ENCODE measurements around the gene RIC1. TPM values are rescaled to one million over a fixed set of nuclear protein-coding genes. Genes with fewer than 3 reads are reported as not detected.
A peak's percentile ranks its signal among the peaks of the same experiment; 100 is the strongest.
"Not testable (repeated sequence)": the region's sequence is repeated elsewhere in the genome, so short reads cannot be mapped to it uniquely, and the experiment has no call there.

Gene RIC1
- total and polyA plus RNA-seq, 4 donors = 15.4 to 37.0 (median 23.0) TPM

- H3K9me3 ChIP-seq (ENCODE audit: control insufficient read depth, insufficient read depth, low read length); H3K27me3 ChIP-seq (ENCODE audit: control insufficient read depth, insufficient read depth, low read length); DNase-seq (ENCODE audit: low read depth in 4 of 6, low spot score in 6 of 6); H3K27ac ChIP-seq (ENCODE audit: low read depth, low read length); H3K4me3 ChIP-seq (ENCODE audit: low read depth, low read length); H3K4me1 ChIP-seq (ENCODE audit: control insufficient read depth, insufficient read depth, low read length): not testable (repeated sequence)
- WGBS (ENCODE audit: insufficient coverage) = 96% methylated on average over 7 of the region's 10 CpGs
- H3K36me3 ChIP-seq (ENCODE audit: control insufficient read depth, insufficient read depth, low read length) = peaks cover 12% of the 10 kb centered on the region
Measured at GRCh38 chr9:5717434-5717833, 88.5 kb downstream of the RIC1 start.

GRCh38 chr9:5718296-5719032 is 89.6 kb downstream of the RIC1 start:
- H3K4me1 ChIP-seq (ENCODE audit: control insufficient read depth, insufficient read depth, low read length) = no peaks in the 10 kb centered on the region
- H3K36me3 ChIP-seq (ENCODE audit: control insufficient read depth, insufficient read depth, low read length) = peaks cover 12% of the 10 kb centered on the region
- H3K4me3 ChIP-seq (ENCODE audit: low read depth, low read length) = no peak overlapping the region
- peak in 1 of 6 donors; percentile 14 for DNase-seq (ENCODE audit: low read depth in 4 of 6, low spot score in 6 of 6)
- peaks cover 3% of the 10 kb centered on the region for H3K9me3 ChIP-seq (ENCODE audit: control insufficient read depth, insufficient read depth, low read length)
- H3K27me3 ChIP-seq (ENCODE audit: control insufficient read depth, insufficient read depth, low read length) = no peaks in the 10 kb centered on the region
- no peak overlapping the region for H3K27ac ChIP-seq (ENCODE audit: low read depth, low read length)

GRCh38 chr9:5719100-5719926 is 90.4 kb downstream of the RIC1 start:
- no peaks in the 10 kb centered on the region for H3K27me3 ChIP-seq (ENCODE audit: control insufficient read depth, insufficient read depth, low read length)
- H3K4me3 ChIP-seq (ENCODE audit: low read depth, low read length) = no peak overlapping the region
- H3K36me3 ChIP-seq (ENCODE audit: control insufficient read depth, insufficient read depth, low read length) = peaks cover 12% of the 10 kb centered on the region
- peaks cover 3% of the 10 kb centered on the region for H3K9me3 ChIP-seq (ENCODE audit: control insufficient read depth, insufficient read depth, low read length)
- WGBS (ENCODE audit: insufficient coverage) = no CpG with 5 or more reads among the region's 3 CpGs
- H3K27ac ChIP-seq (ENCODE audit: low read depth, low read length) = no peak overlapping the region
- H3K4me1 ChIP-seq (ENCODE audit: control insufficient read depth, insufficient read depth, low read length) = no peaks in the 10 kb centered on the region
- no peak for DNase-seq (ENCODE audit: low read depth in 4 of 6, low spot score in 6 of 6)

- Histone ChIP-seq H3K9me3 (ENCODE audit: control insufficient read depth, insufficient read depth, low read length) (peaks cover 3% of the 10 kb centered on the region), H3K36me3 (ENCODE audit: control insufficient read depth, insufficient read depth, low read length) (peaks cover 12% of the 10 kb centered on the region), H3K4me3 (ENCODE audit: low read depth, low read length) (no peak overlapping the region), H3K27me3 (ENCODE audit: control insufficient read depth, insufficient read depth, low read length) (no peaks in the 10 kb centered on the region), H3K27ac (ENCODE audit: low read depth, low read length) (no peak overlapping the region), H3K4me1 (ENCODE audit: control insufficient read depth, insufficient read depth, low read length) (no peaks in the 10 kb centered on the region)
- WGBS (ENCODE audit: insufficient coverage) = no CpG with 5 or more reads among the region's 1 CpG
- no peak for DNase-seq (ENCODE audit: low read depth in 4 of 6, low spot score in 6 of 6)
Measured at GRCh38 chr9:5720151-5720550, 91.2 kb downstream of the RIC1 start.

GRCh38 chr9:5721279-5722087 is 92.6 kb downstream of the RIC1 start:
- Histone ChIP-seq H3K4me1 (ENCODE audit: control insufficient read depth, insufficient read depth, low read length) (no peaks in the 10 kb centered on the region), H3K27me3 (ENCODE audit: control insufficient read depth, insufficient read depth, low read length) (no peaks in the 10 kb centered on the region), H3K9me3 (ENCODE audit: control insufficient read depth, insufficient read depth, low read length) (peaks cover 3% of the 10 kb centered on the region), H3K4me3 (ENCODE audit: low read depth, low read length) (no peak overlapping the region), H3K36me3 (ENCODE audit: control insufficient read depth, insufficient read depth, low read length) (peaks cover 8% of the 10 kb centered on the region), H3K27ac (ENCODE audit: low read depth, low read length) (no peak overlapping the region)
- DNase-seq (ENCODE audit: low read depth in 4 of 6, low spot score in 6 of 6) = no peak
- WGBS (ENCODE audit: insufficient coverage) = 94% methylated on average over 14 of the region's 18 CpGs

- not testable (repeated sequence) for H3K9me3 ChIP-seq (ENCODE audit: control insufficient read depth, insufficient read depth, low read length); H3K36me3 ChIP-seq (ENCODE audit: control insufficient read depth, insufficient read depth, low read length); DNase-seq (ENCODE audit: low read depth in 4 of 6, low spot score in 6 of 6); H3K4me1 ChIP-seq (ENCODE audit: control insufficient read depth, insufficient read depth, low read length); H3K27ac ChIP-seq (ENCODE audit: low read depth, low read length); H3K27me3 ChIP-seq (ENCODE audit: control insufficient read depth, insufficient read depth, low read length); H3K4me3 ChIP-seq (ENCODE audit: low read depth, low read length)
- WGBS (ENCODE audit: insufficient coverage) = no CpG with 5 or more reads among the region's 4 CpGs
Measured at GRCh38 chr9:5722679-5723078, 93.8 kb downstream of the RIC1 start.

- H3K27ac ChIP-seq (ENCODE audit: low read depth, low read length) = no peak overlapping the region
- 88% methylated on average over 1 of the region's 2 CpGs for WGBS (ENCODE audit: insufficient coverage)
- no peak overlapping the region for H3K4me3 ChIP-seq (ENCODE audit: low read depth, low read length)
- H3K4me1 ChIP-seq (ENCODE audit: control insufficient read depth, insufficient read depth, low read length) = no peaks in the 10 kb centered on the region
- DNase-seq (ENCODE audit: low read depth in 4 of 6, low spot score in 6 of 6) = no peak
- H3K36me3 ChIP-seq (ENCODE audit: control insufficient read depth, insufficient read depth, low read length) = no peaks in the 10 kb centered on the region
- no peaks in the 10 kb centered on the region for H3K9me3 ChIP-seq (ENCODE audit: control insufficient read depth, insufficient read depth, low read length)
- H3K27me3 ChIP-seq (ENCODE audit: control insufficient read depth, insufficient read depth, low read length) = no peaks in the 10 kb centered on the region
Measured at GRCh38 chr9:5735072-5735471, 106.2 kb downstream of the RIC1 start.

- H3K27me3 ChIP-seq (ENCODE audit: control insufficient read depth, insufficient read depth, low read length) = no peaks in the 10 kb centered on the region
- no peak for DNase-seq (ENCODE audit: low read depth in 4 of 6, low spot score in 6 of 6)
- no peaks in the 10 kb centered on the region for H3K36me3 ChIP-seq (ENCODE audit: control insufficient read depth, insufficient read depth, low read length)
- no CpG with 5 or more reads among the region's 2 CpGs for WGBS (ENCODE audit: insufficient coverage)
- no peaks in the 10 kb centered on the region for H3K4me1 ChIP-seq (ENCODE audit: control insufficient read depth, insufficient read depth, low read length)
- no peaks in the 10 kb centered on the region for H3K9me3 ChIP-seq (ENCODE audit: control insufficient read depth, insufficient read depth, low read length)
- H3K27ac ChIP-seq (ENCODE audit: low read depth, low read length) = no peak overlapping the region
- no peak overlapping the region for H3K4me3 ChIP-seq (ENCODE audit: low read depth, low read length)
Measured at GRCh38 chr9:5736563-5737346, 107.8 kb downstream of the RIC1 start.

GRCh38 chr9:5743109-5743508 is 114.2 kb downstream of the RIC1 start:
- no CpG with 5 or more reads among the region's 3 CpGs for WGBS (ENCODE audit: insufficient coverage)
- Histone ChIP-seq H3K4me3 (ENCODE audit: low read depth, low read length) (no peak overlapping the region), H3K27me3 (ENCODE audit: control insufficient read depth, insufficient read depth, low read length) (no peaks in the 10 kb centered on the region), H3K36me3 (ENCODE audit: control insufficient read depth, insufficient read depth, low read length) (no peaks in the 10 kb centered on the region), H3K9me3 (ENCODE audit: control insufficient read depth, insufficient read depth, low read length) (peaks cover under 1% of the 10 kb centered on the region), H3K27ac (ENCODE audit: low read depth, low read length) (no peak overlapping the region), H3K4me1 (ENCODE audit: control insufficient read depth, insufficient read depth, low read length) (no peaks in the 10 kb centered on the region)
- DNase-seq (ENCODE audit: low read depth in 4 of 6, low spot score in 6 of 6) = no peak

Data from spinal cord (tissue), 10 donors.